Activated T-cell treated with anti-CD3 and anti-CD28 coated beads, Interleukin-2, amount 50 U/mL, for 72 hours (primary cell): ENCODE measurements around the gene INSRR. TPM values are rescaled to one million over a fixed set of nuclear protein-coding genes. Genes with fewer than 3 reads are reported as not detected.

ENCODE experiments used
- ATAC-seq, 2 donors: fragments of 150-1000 bp; cut with Tn5 transposase; replicated peaks in 1 of 2; 2 replicates each; pipeline ENCODE4 v1.10.0; 2021; ENCODE audit warnings: moderate library complexity in 2 of 2, mild to moderate bottlenecking in 1 of 2
- DNase-seq, 2 donors: peaks; one replicate each; pipeline ENCODE4 v3.0.0; 2021 to 2022; ENCODE audit warnings: mixed read lengths in 1 of 2
- H3K27ac Mint-ChIP-seq: one replicate; pipeline ENCODE4 v1.8.0; 2022; ENCODE audit warnings: mild to moderate bottlenecking, moderate library complexity, mixed read lengths
- H3K27me3 Mint-ChIP-seq: one replicate; pipeline ENCODE4 v1.8.0; 2022; ENCODE audit warnings: low read depth, mixed read lengths
- H3K36me3 Mint-ChIP-seq, 2 donors: one replicate each; pipeline ENCODE4 v1.8.0; 2022; ENCODE audit warnings: mixed read lengths in 2 of 2, mild to moderate bottlenecking in 1 of 2; ENCODE audit not compliant: insufficient read depth in 2 of 2
- H3K4me1 Mint-ChIP-seq: one replicate; pipeline ENCODE4 v1.8.0; 2022; ENCODE audit warnings: low read depth, mixed read lengths
- H3K4me3 Mint-ChIP-seq, 2 donors: one replicate each; pipeline ENCODE4 v1.8.0; 2022; ENCODE audit warnings: mild to moderate bottlenecking in 2 of 2, mixed read lengths in 2 of 2, moderate library complexity in 2 of 2
- H3K9me3 Mint-ChIP-seq, 2 donors: one replicate each; pipeline ENCODE4 v1.8.0; 2022; ENCODE audit warnings: mixed read lengths in 2 of 2
- total RNA-seq, 2 donors: library from RNA; stranded (reverse); gene quantifications; one replicate each; pipeline ENCODE4 v1.2.3, GENCODE V29; 2022

INSRR gene
- total RNA-seq, 2 donors from 2014 or later = 0.17 to 0.30 TPM

- Mint-ChIP-seq H3K36me3 (no peaks in the 10 kb centered on the region), H3K27me3 (peaks cover 36% of the 10 kb centered on the region), H3K4me3 (no peak overlapping the region), H3K9me3 (no peaks in the 10 kb centered on the region), H3K4me1 (peaks cover 9% of the 10 kb centered on the region), H3K27ac (no peak overlapping the region)
- DNase-seq (no peak), ATAC-seq (no peak)
Observed at GRCh38 chr1:156876281-156876680, 17.4 kb upstream of the INSRR start.

- ATAC-seq (no peak), DNase-seq (no peak)
- H3K27ac Mint-ChIP-seq = no peak overlapping the region
- H3K4me3 Mint-ChIP-seq = no peak overlapping the region
- no peaks in the 10 kb centered on the region for H3K9me3 Mint-ChIP-seq
- peaks cover 36% of the 10 kb centered on the region for H3K27me3 Mint-ChIP-seq
- no peaks in the 10 kb centered on the region for H3K36me3 Mint-ChIP-seq
- H3K4me1 Mint-ChIP-seq = peaks cover 19% of the 10 kb centered on the region
Observed at GRCh38 chr1:156875341-156875615, 16.4 kb upstream of the INSRR start.

GRCh38 chr1:156874572-156875340 is 15.8 kb upstream of the INSRR start:
- H3K27ac Mint-ChIP-seq = no peak overlapping the region
- DNase-seq (no peak), ATAC-seq (no peak)
- no peaks in the 10 kb centered on the region for H3K36me3 Mint-ChIP-seq
- peaks cover 36% of the 10 kb centered on the region for H3K27me3 Mint-ChIP-seq
- H3K9me3 Mint-ChIP-seq = no peaks in the 10 kb centered on the region
- no peak overlapping the region for H3K4me3 Mint-ChIP-seq
- H3K4me1 Mint-ChIP-seq = peaks cover 24% of the 10 kb centered on the region

GRCh38 chr1:156874142-156874541 is 15.2 kb upstream of the INSRR start:
- no peak overlapping the region for H3K4me3 Mint-ChIP-seq
- H3K4me1 Mint-ChIP-seq = peaks cover 27% of the 10 kb centered on the region
- no peaks in the 10 kb centered on the region for H3K36me3 Mint-ChIP-seq
- no peaks in the 10 kb centered on the region for H3K9me3 Mint-ChIP-seq
- H3K27me3 Mint-ChIP-seq = peaks cover 36% of the 10 kb centered on the region
- no peak for ATAC-seq
- DNase-seq = no peak
- no peak overlapping the region for H3K27ac Mint-ChIP-seq

GRCh38 chr1:156873659-156874058 is 14.7 kb upstream of the INSRR start:
- H3K9me3 Mint-ChIP-seq = no peaks in the 10 kb centered on the region
- no peak overlapping the region for H3K4me3 Mint-ChIP-seq
- DNase-seq (no peak), ATAC-seq (no peak)
- H3K27me3 Mint-ChIP-seq = peaks cover 36% of the 10 kb centered on the region
- H3K4me1 Mint-ChIP-seq = peaks cover 27% of the 10 kb centered on the region
- no peak overlapping the region for H3K27ac Mint-ChIP-seq
- no peaks in the 10 kb centered on the region for H3K36me3 Mint-ChIP-seq

GRCh38 chr1:156869455-156869854 is 10.5 kb upstream of the INSRR start:
- Mint-ChIP-seq H3K4me3 (no peak overlapping the region), H3K27ac (peak overlapping the region; percentile 91), H3K4me1 (peaks cover 42% of the 10 kb centered on the region), H3K27me3 (peaks cover 19% of the 10 kb centered on the region), H3K36me3 (no peaks in the 10 kb centered on the region), H3K9me3 (no peaks in the 10 kb centered on the region)
- ATAC-seq (no peak), DNase-seq (no peak)

GRCh38 chr1:156868341-156868740 is 9.4 kb upstream of the INSRR start:
- Mint-ChIP-seq H3K4me1 (peaks cover 51% of the 10 kb centered on the region), H3K4me3 (no peak overlapping the region), H3K27me3 (peaks cover 19% of the 10 kb centered on the region), H3K27ac (no peak overlapping the region), H3K9me3 (no peaks in the 10 kb centered on the region), H3K36me3 (no peaks in the 10 kb centered on the region)
- DNase-seq (no peak), ATAC-seq (no peak)

- Mint-ChIP-seq H3K4me1 (peaks cover 59% of the 10 kb centered on the region), H3K36me3 (no peaks in the 10 kb centered on the region), H3K27ac (no peak overlapping the region), H3K9me3 (no peaks in the 10 kb centered on the region), H3K27me3 (peaks cover 31% of the 10 kb centered on the region), H3K4me3 (peak overlapping the region; percentile 64 to 70)
- ATAC-seq (peak in 1 of 2 donors; percentile 16), DNase-seq (peak in 1 of 2 donors; percentile 21)
Observed at GRCh38 chr1:156866249-156866909, 7.5 kb upstream of the INSRR start.

GRCh38 chr1:156865865-156866248 is 6.9 kb upstream of the INSRR start:
- H3K4me3 Mint-ChIP-seq = peak overlapping the region; percentile 64 to 70

GRCh38 chr1:156865258-156865657 is 6.3 kb upstream of the INSRR start:
- Mint-ChIP-seq H3K27ac (peak overlapping the region; percentile 78), H3K4me1 (peaks cover 53% of the 10 kb centered on the region), H3K27me3 (peaks cover 36% of the 10 kb centered on the region), H3K4me3 (peak overlapping the region; percentile 64 to 70), H3K9me3 (no peaks in the 10 kb centered on the region), H3K36me3 (peaks cover 0 to 2% of the 10 kb centered on the region in 2 donors)
- ATAC-seq (no peak), DNase-seq (no peak)

More at GRCh38 chr1:156865865-156866248, 6.9 kb upstream of the INSRR start:
- Mint-ChIP-seq H3K27me3 (peaks cover 32% of the 10 kb centered on the region), H3K27ac (no peak overlapping the region), H3K4me1 (peaks cover 56% of the 10 kb centered on the region), H3K36me3 (no peaks in the 10 kb centered on the region), H3K9me3 (no peaks in the 10 kb centered on the region)
- ATAC-seq (no peak), DNase-seq (no peak)

- Mint-ChIP-seq H3K4me3 (peak overlapping the region in 1 of 2 donors; percentile 23), H3K27me3 (peaks cover 39% of the 10 kb centered on the region), H3K4me1 (peaks cover 54% of the 10 kb centered on the region), H3K36me3 (peaks cover 0 to 2% of the 10 kb centered on the region in 2 donors), H3K9me3 (no peaks in the 10 kb centered on the region), H3K27ac (no peak overlapping the region)
- DNase-seq (no peak), ATAC-seq (no peak)
Observed at GRCh38 chr1:156864796-156865195, 5.9 kb upstream of the INSRR start.

- peaks cover 0 to 2% of the 10 kb centered on the region in 2 donors for H3K36me3 Mint-ChIP-seq
Observed at GRCh38 chr1:156863631-156864030, 4.7 kb upstream of the INSRR start.

GRCh38 chr1:156862997-156863599 is 4.2 kb upstream of the INSRR start:
- peaks cover 64% of the 10 kb centered on the region for H3K4me1 Mint-ChIP-seq
- H3K27me3 Mint-ChIP-seq = peaks cover 49% of the 10 kb centered on the region
- H3K4me3 Mint-ChIP-seq = peak overlapping the region; percentile 62 to 72
- ATAC-seq = peak; percentile 54 to 56
- peak overlapping the region; percentile 2 for H3K27ac Mint-ChIP-seq
- H3K9me3 Mint-ChIP-seq = no peaks in the 10 kb centered on the region
- H3K36me3 Mint-ChIP-seq = peaks cover 0 to 2% of the 10 kb centered on the region in 2 donors
- peak in 1 of 2 donors; percentile 51 for DNase-seq

More at GRCh38 chr1:156863631-156864030, 4.7 kb upstream of the INSRR start:
- Mint-ChIP-seq H3K4me1 (peaks cover 59% of the 10 kb centered on the region), H3K4me3 (peak overlapping the region; percentile 62 to 72), H3K27me3 (peaks cover 43% of the 10 kb centered on the region), H3K9me3 (no peaks in the 10 kb centered on the region), H3K27ac (no peak overlapping the region)
- no peak for ATAC-seq
- DNase-seq = no peak
